Fibroblast of lung (primary cell): ENCODE results near the gene ADGRG3. TPM values are rescaled to one million over a fixed set of nuclear protein-coding genes. Genes with fewer than 3 reads are reported as not detected.

Experiments
- DNase-seq, 2 donors: peaks; one replicate each; pipeline versions ENCODE4 v3.0.0 to v3.0.0-alpha.2; 2010; ENCODE audit warnings: low read depth in 2 of 2
- H2AFZ ChIP-seq: 2 replicates; pipeline ENCODE4 v1.5.1; 2012; ENCODE audit warnings: low read length, control low read depth, inconsistent platforms
- H3K27ac ChIP-seq: 2 replicates; pipeline ENCODE4 v1.5.1; 2011; ENCODE audit warnings: low read length, control low read depth; ENCODE audit not compliant: insufficient read depth
- H3K27me3 ChIP-seq: 2 replicates; pipeline ENCODE4 v1.5.1; 2011; ENCODE audit warnings: mild to moderate bottlenecking, low read length; ENCODE audit not compliant: control insufficient read depth, insufficient read depth
- H3K36me3 ChIP-seq: 2 replicates; pipeline ENCODE4 v1.5.1; 2011; ENCODE audit warnings: low read length; ENCODE audit not compliant: control insufficient read depth, insufficient read depth
- H3K4me1 ChIP-seq: 2 replicates; pipeline ENCODE4 v1.5.1; 2011; ENCODE audit warnings: low read length; ENCODE audit not compliant: control insufficient read depth, insufficient read depth; ENCODE audit errors: extremely low read depth
- H3K4me2 ChIP-seq: 2 replicates; pipeline ENCODE4 v1.5.1; 2011; ENCODE audit warnings: low read length, control low read depth; ENCODE audit not compliant: insufficient read depth; ENCODE audit errors: extremely low read depth
- H3K4me3 ChIP-seq, 4 experiments: fragments of 200-600 bp in 1 of 4; sonication (generic) in 1 of 4; replicated peaks in 1 of 4; 2 replicates each; pipeline ENCODE4 v1.5.1; 2011 to 2016; ENCODE audit warnings: low read length in 4 of 4, low read depth in 3 of 4, mild to moderate bottlenecking in 3 of 4, control low read depth in 2 of 4, inconsistent platforms in 1 of 4, mixed read lengths in 1 of 4; ENCODE audit not compliant: insufficient read depth in 1 of 4; ENCODE audit errors: control extremely low read depth in 1 of 4
- H3K79me2 ChIP-seq: 2 replicates; pipeline ENCODE4 v1.5.1; 2012; ENCODE audit warnings: mild to moderate bottlenecking, low read length, inconsistent platforms; ENCODE audit not compliant: control insufficient read depth, insufficient read depth
- H3K9ac ChIP-seq: 2 replicates; pipeline ENCODE4 v1.5.1; 2011; ENCODE audit warnings: mild to moderate bottlenecking, low read length, control low read depth; ENCODE audit not compliant: insufficient read depth
- H3K9me3 ChIP-seq: 2 replicates; pipeline ENCODE4 v1.5.1; 2012; ENCODE audit warnings: low read depth, low read length; ENCODE audit not compliant: control insufficient read depth, insufficient read depth
- H4K20me1 ChIP-seq: 2 replicates; pipeline ENCODE4 v1.5.1; 2011; ENCODE audit warnings: low read length; ENCODE audit not compliant: control insufficient read depth, insufficient read depth; ENCODE audit errors: extremely low read depth
- EZH2 ChIP-seq: IDR thresholded peaks from 2 replicates; pipeline ENCODE4 v1.5.1; 2012; ENCODE audit warnings: low read length, control low read depth, mild to moderate bottlenecking; ENCODE audit errors: missing control alignments
- polyA plus RNA-seq, 2 donors: library from polyadenylated mRNA; depleted of rRNA in 1 of 2; stranded (reverse) in 1 of 2; unstranded in 1 of 2; fragments of >200 nt; gene quantifications; 2 replicates each; pipeline ENCODE4 v1.2.1, GENCODE V29; 2011 to 2012; ENCODE audit warnings: missing spikeins in 1 of 2
- total RNA-seq: library from RNA; depleted of rRNA; stranded (reverse); fragments of >200 nt; gene quantifications from 2 replicates; pipeline ENCODE4 v1.2.1, GENCODE V29; 2014
- TF ChIP-seq, protein P1 (sequence below), 2 donors: IDR thresholded peaks in 1 of 2; conservative IDR thresholded peaks in 1 of 2; 1 replicate in 1 of 2; 2 replicates in 1 of 2; pipeline ENCODE4 v1.5.1; 2011 to 2012; ENCODE audit warnings: low read length in 2 of 2, control low read depth in 1 of 2, inconsistent platforms in 1 of 2, low read depth in 1 of 2, mild to moderate bottlenecking in 1 of 2

Gene ADGRG3
- total and polyA plus RNA-seq, 2 donors (not counting 1 experiment from before 2014, with no cell fraction given), result not detected

DNA sequence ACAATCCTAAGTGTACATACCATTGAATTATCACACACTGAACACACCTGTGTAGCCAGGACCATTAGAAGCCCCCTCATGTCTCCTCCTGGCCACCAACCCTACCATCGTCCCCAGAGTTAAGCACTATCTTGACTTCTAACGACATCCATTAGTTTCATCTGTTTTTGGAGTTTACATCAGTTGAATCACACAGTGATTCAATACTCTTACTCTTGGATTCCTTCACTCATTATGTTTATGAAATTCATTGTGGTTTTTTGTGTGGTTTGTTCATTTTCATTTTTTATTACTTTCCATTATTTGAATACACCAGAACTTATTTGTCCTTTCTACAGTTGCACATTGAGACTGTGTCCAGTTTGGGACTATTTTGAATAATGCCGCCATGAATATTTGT, 40.1 kb downstream of the ADGRG3 start:
- Histone ChIP-seq H3K4me3 (no peak overlapping the region), H3K4me2 (no peak overlapping the region), H3K9ac (no peak overlapping the region), H3K79me2 (no peaks in the 10 kb centered on the region), H3K4me1 (no peaks in the 10 kb centered on the region), H3K36me3 (no peaks in the 10 kb centered on the region), H3K9me3 (no peaks in the 10 kb centered on the region), H2AFZ (no peak overlapping the region), H3K27me3 (peaks cover 9% of the 10 kb centered on the region), H4K20me1 (no peaks in the 10 kb centered on the region), H3K27ac (no peak overlapping the region)
- TF ChIP-seq, protein P1, sequence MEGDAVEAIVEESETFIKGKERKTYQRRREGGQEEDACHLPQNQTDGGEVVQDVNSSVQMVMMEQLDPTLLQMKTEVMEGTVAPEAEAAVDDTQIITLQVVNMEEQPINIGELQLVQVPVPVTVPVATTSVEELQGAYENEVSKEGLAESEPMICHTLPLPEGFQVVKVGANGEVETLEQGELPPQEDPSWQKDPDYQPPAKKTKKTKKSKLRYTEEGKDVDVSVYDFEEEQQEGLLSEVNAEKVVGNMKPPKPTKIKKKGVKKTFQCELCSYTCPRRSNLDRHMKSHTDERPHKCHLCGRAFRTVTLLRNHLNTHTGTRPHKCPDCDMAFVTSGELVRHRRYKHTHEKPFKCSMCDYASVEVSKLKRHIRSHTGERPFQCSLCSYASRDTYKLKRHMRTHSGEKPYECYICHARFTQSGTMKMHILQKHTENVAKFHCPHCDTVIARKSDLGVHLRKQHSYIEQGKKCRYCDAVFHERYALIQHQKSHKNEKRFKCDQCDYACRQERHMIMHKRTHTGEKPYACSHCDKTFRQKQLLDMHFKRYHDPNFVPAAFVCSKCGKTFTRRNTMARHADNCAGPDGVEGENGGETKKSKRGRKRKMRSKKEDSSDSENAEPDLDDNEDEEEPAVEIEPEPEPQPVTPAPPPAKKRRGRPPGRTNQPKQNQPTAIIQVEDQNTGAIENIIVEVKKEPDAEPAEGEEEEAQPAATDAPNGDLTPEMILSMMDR (conservative IDR thresholded peaks at IDR 0.05 in 1 of 2, IDR thresholded peaks at IDR 0.05 in 1 of 2; ENCODE audit: low read depth in 1 of 2, low read length in 2 of 2), result no peak
- TF ChIP-seq EZH2, result no peak
- no peak for DNase-seq

GRCh38 chr16:57709663-57710062, 41.6 kb downstream of the ADGRG3 start:
- H2AFZ ChIP-seq, result no peak overlapping the region
- H3K4me1 ChIP-seq, result no peaks in the 10 kb centered on the region
- no peak for TF ChIP-seq EZH2
- TF ChIP-seq, protein P1 (conservative IDR thresholded peaks at IDR 0.05 in 1 of 2, IDR thresholded peaks at IDR 0.05 in 1 of 2; ENCODE audit: low read depth in 1 of 2, low read length in 2 of 2), result no peak
- H3K4me2 ChIP-seq, result no peak overlapping the region
- H3K27ac ChIP-seq, result no peak overlapping the region
- H3K9ac ChIP-seq, result no peak overlapping the region
- H3K79me2 ChIP-seq, result no peaks in the 10 kb centered on the region
- H3K9me3 ChIP-seq, result no peaks in the 10 kb centered on the region
- no peak for DNase-seq
- no peaks in the 10 kb centered on the region for H4K20me1 ChIP-seq
- peaks cover 11% of the 10 kb centered on the region for H3K27me3 ChIP-seq
- H3K36me3 ChIP-seq, result no peaks in the 10 kb centered on the region
- H3K4me3 ChIP-seq, result no peak overlapping the region

DNA sequence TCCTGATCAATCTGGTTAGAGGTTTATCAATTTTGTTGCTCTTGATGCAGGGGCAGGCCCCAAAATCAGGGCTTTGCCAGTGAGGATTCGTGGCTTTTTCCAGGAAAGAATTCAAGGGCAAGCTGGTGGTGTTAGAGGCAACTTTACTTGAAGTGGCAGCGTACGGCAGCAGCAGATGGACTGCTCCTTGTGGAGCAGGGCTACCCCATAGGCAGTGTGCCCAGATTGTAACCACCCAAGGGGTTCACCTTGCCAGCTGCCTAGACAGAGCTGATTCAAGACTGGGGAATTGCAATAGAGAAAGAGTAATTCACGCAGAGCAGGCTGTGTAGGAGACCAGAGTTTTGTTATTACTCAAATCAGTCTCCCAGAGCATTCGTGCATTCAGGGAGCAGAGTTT, 43.2 kb downstream of the ADGRG3 start:
- H2AFZ ChIP-seq, result no peak overlapping the region
- no peak overlapping the region for H3K27ac ChIP-seq
- H3K4me1 ChIP-seq, result no peaks in the 10 kb centered on the region
- H4K20me1 ChIP-seq, result no peaks in the 10 kb centered on the region
- H3K4me2 ChIP-seq, result no peak overlapping the region
- H3K9me3 ChIP-seq, result no peaks in the 10 kb centered on the region
- H3K4me3 ChIP-seq, result no peak overlapping the region
- H3K36me3 ChIP-seq, result no peaks in the 10 kb centered on the region
- no peak overlapping the region for H3K9ac ChIP-seq
- no peak for TF ChIP-seq EZH2
- TF ChIP-seq, protein P1 (conservative IDR thresholded peaks at IDR 0.05 in 1 of 2, IDR thresholded peaks at IDR 0.05 in 1 of 2; ENCODE audit: low read depth in 1 of 2, low read length in 2 of 2), result no peak
- no peaks in the 10 kb centered on the region for H3K79me2 ChIP-seq
- peaks cover 16% of the 10 kb centered on the region for H3K27me3 ChIP-seq
- no peak for DNase-seq
